SU-DHL-6 (cell line): ENCODE data around the gene EPHB2.

Experiments used
- CTCF ChIP-seq: fragments of 200-600 bp; sonication (generic); IDR thresholded peaks from one replicate; pipeline ENCODE4 v1.5.1; 2017; ENCODE audit warnings: antibody characterized with exemption, mild to moderate bottlenecking, low read length, moderate library complexity; ENCODE audit not compliant: insufficient read depth, poor library complexity, severe bottlenecking
- EZH2phosphoT487 ChIP-seq: fragments of 200-600 bp; sonication (generic), shearing (Covaris generic); conservative IDR thresholded peaks from 2 replicates; pipeline ENCODE4 v1.6.1; 2018; ENCODE audit warnings: mild to moderate bottlenecking, antibody characterized with exemption, low read length, moderate library complexity, mixed read lengths

- TF ChIP-seq CTCF: no peak
- no peak for TF ChIP-seq EZH2phosphoT487
These were observed 28.9 kb upstream of the EPHB2 start for GRCh38 chr1:22681556-22682276.
